SH-SY5Y (cell line): ENCODE data around the gene PDE4D.

Source experiments
- GATA2 ChIP-seq: IDR thresholded peaks from 2 replicates; pipeline ENCODE4 v1.6.1; 2011; ENCODE audit warnings: mild to moderate bottlenecking, low read depth, low read length
- GATA3 ChIP-seq: IDR thresholded peaks from 2 replicates; pipeline ENCODE4 v1.6.1; 2011; ENCODE audit warnings: low read depth, mild to moderate bottlenecking, low read length, moderate library complexity

GRCh38 chr5:59109383-59109782, 784.1 kb downstream of the PDE4D start:
- TF ChIP-seq GATA2 (no peak), GATA3 (no peak)
